DND-41 (cell line): ENCODE data around the gene SOD1.
"Not testable (repeated sequence)": the region's sequence is repeated elsewhere in the genome, so short reads cannot be mapped to it uniquely, and the experiment has no call there.

Source experiments
- ATAC-seq: fragments of 200-7000 bp; cut with Tn5 transposase; 3 replicates; pipeline ENCODE4 v1.9.1; 2021; ENCODE audit warnings: low read depth; ENCODE audit not compliant: insufficient read depth
- DNase-seq: peaks from one replicate; pipeline ENCODE4 v3.0.0-alpha.2; 2020
- H2AFZ ChIP-seq: 2 replicates; pipeline ENCODE4 v1.6.0; 2012; ENCODE audit warnings: low read depth, low read length
- H3K27ac ChIP-seq: 2 replicates; pipeline ENCODE4 v1.5.1; 2012; ENCODE audit warnings: low read length, inconsistent platforms
- H3K27me3 ChIP-seq: fragments of 200-600 bp; sonication (generic); 2 replicates; pipeline ENCODE4 v1.6.0; 2012; ENCODE audit warnings: low read length, mild to moderate bottlenecking, inconsistent platforms; ENCODE audit not compliant: insufficient read depth, poor library complexity
- H3K36me3 ChIP-seq: 2 replicates; pipeline ENCODE4 v1.5.1; 2012; ENCODE audit warnings: low read length, inconsistent platforms; ENCODE audit not compliant: insufficient read depth
- H3K4me1 ChIP-seq: 2 replicates; pipeline ENCODE4 v1.5.1; 2012; ENCODE audit warnings: mild to moderate bottlenecking, low read length; ENCODE audit not compliant: insufficient read depth
- H3K4me2 ChIP-seq: 2 replicates; pipeline ENCODE4 v1.6.0; 2012; ENCODE audit warnings: mild to moderate bottlenecking, moderate library complexity, low read length, inconsistent platforms; ENCODE audit not compliant: insufficient read depth
- H3K4me3 ChIP-seq, 2 experiments: fragments of 200-600 bp in 1 of 2; shearing (Covaris generic) in 1 of 2; 2 replicates each; pipeline ENCODE4 v1.5.1; 2012 to 2016; ENCODE audit warnings: inconsistent platforms in 2 of 2, low read length in 2 of 2, mild to moderate bottlenecking in 2 of 2, low read depth in 1 of 2, moderate library complexity in 1 of 2
- H3K79me2 ChIP-seq: 2 replicates; pipeline ENCODE4 v1.6.0; 2012; ENCODE audit warnings: low read length, inconsistent platforms; ENCODE audit not compliant: insufficient read depth
- H3K9ac ChIP-seq: 2 replicates; pipeline ENCODE4 v1.6.0; 2012; ENCODE audit warnings: low read depth, mild to moderate bottlenecking, inconsistent platforms, low read length, moderate library complexity
- H3K9me3 ChIP-seq: 2 replicates; pipeline ENCODE4 v1.5.1; 2012; ENCODE audit warnings: low read length, moderate library complexity, mild to moderate bottlenecking, inconsistent platforms; ENCODE audit not compliant: insufficient read depth, severe bottlenecking
- H4K20me1 ChIP-seq: 2 replicates; pipeline ENCODE4 v1.6.0; 2012; ENCODE audit warnings: low read length; ENCODE audit not compliant: insufficient read depth
- CTCF ChIP-seq: IDR thresholded peaks from 2 replicates; pipeline ENCODE4 v1.5.1; 2012; ENCODE audit warnings: borderline replicate concordance, low read length, moderate library complexity, mild to moderate bottlenecking; ENCODE audit not compliant: poor library complexity, severe bottlenecking; ENCODE audit errors: extremely low read depth
- EZH2 ChIP-seq: IDR thresholded peaks from 3 replicates; pipeline ENCODE4 v1.6.1; 2012; ENCODE audit warnings: borderline replicate concordance, low read depth, mild to moderate bottlenecking, moderate library complexity, low read length, inconsistent platforms; ENCODE audit not compliant: severe bottlenecking

The SOD1 gene

DNA sequence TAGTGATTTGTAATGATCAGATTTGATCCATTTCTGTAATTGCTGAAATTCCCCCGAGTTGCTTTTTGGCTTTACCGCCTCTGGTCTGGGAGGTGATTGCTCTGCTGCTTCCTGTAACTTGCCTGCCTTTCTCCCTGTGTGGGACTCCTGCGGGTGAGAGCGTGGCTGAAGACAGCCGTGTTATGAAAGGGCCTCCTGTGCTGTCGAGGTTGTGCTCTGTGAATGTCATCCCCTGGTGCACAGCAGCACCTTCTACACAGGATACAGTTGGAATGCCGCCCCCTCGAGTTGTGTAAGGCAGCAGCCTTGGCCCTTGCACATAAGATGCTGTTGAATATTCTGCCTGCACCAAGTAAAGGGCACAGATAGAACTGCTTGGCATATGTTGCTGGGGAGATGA, 5.9 kb downstream of the SOD1 start:
- peaks cover 57% of the 10 kb centered on the region for H3K79me2 ChIP-seq

GRCh38 chr21:31665869-31666268, 6.4 kb downstream of the SOD1 start:
- Histone ChIP-seq H4K20me1 (peaks cover 40% of the 10 kb centered on the region; the same call in 1 of the 2 replicates), H3K36me3 (peaks cover 85% of the 10 kb centered on the region), H3K79me2 (peaks cover 53% of the 10 kb centered on the region), H3K4me1 (peaks cover 52% of the 10 kb centered on the region), H3K4me2 (0 out of 2 replicates have a peak overlapping the region, but pooled peaks have one; percentile 20)
- H3K4me3 ChIP-seq, H3K9me3 ChIP-seq, H2AFZ ChIP-seq, DNase-seq, H3K27me3 ChIP-seq, ATAC-seq, H3K9ac ChIP-seq, H3K27ac ChIP-seq: not testable (repeated sequence)

More for the DNA sequence above, 5.9 kb downstream of the SOD1 start:
- H3K9me3 ChIP-seq: no peaks in the 10 kb centered on the region
- H3K9ac ChIP-seq: no peak overlapping the region
- H2AFZ ChIP-seq: no peak overlapping the region
- TF ChIP-seq EZH2: no peak
- no peak for TF ChIP-seq CTCF
- 0 out of 2 replicates have a peak overlapping the region, but pooled peaks have one; percentile 20 for H3K4me2 ChIP-seq
- no peak overlapping the region for H3K4me3 ChIP-seq
- ATAC-seq (peak; percentile 66), DNase-seq (peak; percentile 40)
- H3K36me3 ChIP-seq: peaks cover 82% of the 10 kb centered on the region
- H3K4me1 ChIP-seq: peaks cover 57% of the 10 kb centered on the region
- H3K27ac ChIP-seq: 0 out of 2 replicates have a peak overlapping the region, but pooled peaks have one; percentile 22
- peaks cover 44% of the 10 kb centered on the region; the same call in 1 of the 2 replicates for H4K20me1 ChIP-seq
- no peaks in the 10 kb centered on the region for H3K27me3 ChIP-seq

DNA sequence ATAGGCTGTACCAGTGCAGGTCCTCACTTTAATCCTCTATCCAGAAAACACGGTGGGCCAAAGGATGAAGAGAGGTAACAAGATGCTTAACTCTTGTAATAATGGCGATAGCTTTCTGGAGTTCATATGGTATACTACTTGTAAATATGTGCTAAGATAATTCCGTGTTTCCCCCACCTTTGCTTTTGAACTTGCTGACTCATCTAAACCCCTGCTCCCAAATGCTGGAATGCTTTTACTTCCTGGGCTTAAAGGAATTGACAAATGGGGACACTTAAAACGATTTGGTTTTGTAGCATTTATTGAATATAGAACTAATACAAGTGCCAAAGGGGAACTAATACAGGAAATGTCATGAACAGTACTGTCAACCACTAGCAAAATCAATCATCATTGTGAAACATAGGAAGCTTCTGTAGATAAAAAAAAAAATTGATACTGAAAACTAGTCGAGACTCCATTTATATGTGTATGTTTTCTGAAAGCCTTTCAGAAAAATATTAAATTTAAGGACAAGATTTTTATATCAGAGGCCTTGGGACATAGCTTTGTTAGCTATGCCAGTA, 7.0 kb downstream of the SOD1 start:
- Histone ChIP-seq H2AFZ (no peak overlapping the region), H3K4me1 (peaks cover 46% of the 10 kb centered on the region), H3K79me2 (peaks cover 46% of the 10 kb centered on the region)

More for the DNA sequence above, 7.0 kb downstream of the SOD1 start:
- no peak overlapping the region for H3K4me2 ChIP-seq
- H4K20me1 ChIP-seq: peaks cover 35% of the 10 kb centered on the region; the same call in 1 of the 2 replicates
- no peak overlapping the region for H3K4me3 ChIP-seq
- no peak for ATAC-seq
- H3K36me3 ChIP-seq: peaks cover 85% of the 10 kb centered on the region
- H3K27me3 ChIP-seq: no peaks in the 10 kb centered on the region
- DNase-seq: no peak
- H3K9me3 ChIP-seq: no peaks in the 10 kb centered on the region
- H3K9ac ChIP-seq: no peak overlapping the region
- no peak overlapping the region for H3K27ac ChIP-seq
- TF ChIP-seq CTCF (no peak), EZH2 (no peak)
